Measurements from ENCODE around the gene ACTG1. TPM values are rescaled to one million over a fixed set of nuclear protein-coding genes. Genes with fewer than 3 reads are reported as not detected.
A peak's percentile ranks its signal among the peaks of the same experiment; 100 is the strongest.

Gene ACTG1
- total and polyA plus RNA-seq, 2 of the 13 experiments (the other 11 are each of a cell fraction or from before 2014, with no cell fraction given), result 973 to 1,138 TPM

- TF ChIP-seq, protein P1, sequence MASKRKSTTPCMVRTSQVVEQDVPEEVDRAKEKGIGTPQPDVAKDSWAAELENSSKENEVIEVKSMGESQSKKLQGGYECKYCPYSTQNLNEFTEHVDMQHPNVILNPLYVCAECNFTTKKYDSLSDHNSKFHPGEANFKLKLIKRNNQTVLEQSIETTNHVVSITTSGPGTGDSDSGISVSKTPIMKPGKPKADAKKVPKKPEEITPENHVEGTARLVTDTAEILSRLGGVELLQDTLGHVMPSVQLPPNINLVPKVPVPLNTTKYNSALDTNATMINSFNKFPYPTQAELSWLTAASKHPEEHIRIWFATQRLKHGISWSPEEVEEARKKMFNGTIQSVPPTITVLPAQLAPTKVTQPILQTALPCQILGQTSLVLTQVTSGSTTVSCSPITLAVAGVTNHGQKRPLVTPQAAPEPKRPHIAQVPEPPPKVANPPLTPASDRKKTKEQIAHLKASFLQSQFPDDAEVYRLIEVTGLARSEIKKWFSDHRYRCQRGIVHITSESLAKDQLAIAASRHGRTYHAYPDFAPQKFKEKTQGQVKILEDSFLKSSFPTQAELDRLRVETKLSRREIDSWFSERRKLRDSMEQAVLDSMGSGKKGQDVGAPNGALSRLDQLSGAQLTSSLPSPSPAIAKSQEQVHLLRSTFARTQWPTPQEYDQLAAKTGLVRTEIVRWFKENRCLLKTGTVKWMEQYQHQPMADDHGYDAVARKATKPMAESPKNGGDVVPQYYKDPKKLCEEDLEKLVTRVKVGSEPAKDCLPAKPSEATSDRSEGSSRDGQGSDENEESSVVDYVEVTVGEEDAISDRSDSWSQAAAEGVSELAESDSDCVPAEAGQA (IDR thresholded peaks at IDR 0.05; ENCODE audit: low read depth), result no peak
- TF ChIP-seq, protein P1 (CRISPR knock-in tag; IDR thresholded peaks at IDR 0.05; ENCODE audit: borderline replicate concordance), result no peak
- TF ChIP-seq PHF8 (CRISPR knock-in tag; IDR thresholded peaks at IDR 0.05) (peak; percentile 32; the same call in 1 of the 2 replicates), ZNF737 (CRISPR knock-in tag; IDR thresholded peaks at IDR 0.05; ENCODE audit: borderline replicate concordance) (no peak), ETV6 (CRISPR knock-in tag; conservative IDR thresholded peaks at IDR 0.05) (0 out of 2 replicates have a peak, but pooled peaks have one; percentile 12), ZNF414 (CRISPR knock-in tag; IDR thresholded peaks at IDR 0.05) (no peak; the same call in 1 of the 2 replicates), ZSCAN22 (CRISPR knock-in tag; IDR thresholded peaks at IDR 0.05) (no peak; the same call in 1 of the 2 replicates), HDAC6 (IDR thresholded peaks at IDR 0.05; ENCODE audit: low read depth, low read length) (no peak), ZNF17 (CRISPR knock-in tag; IDR thresholded peaks at IDR 0.05) (no peak), ZNF263 (CRISPR knock-in tag; IDR thresholded peaks at IDR 0.05) (no peak), PCBP1 (IDR thresholded peaks at IDR 0.05; ENCODE audit: borderline replicate concordance, low read depth, low read length) (peak; percentile 14; the same call in 1 of the 2 replicates), ZNF670 (CRISPR knock-in tag; IDR thresholded peaks at IDR 0.05; ENCODE audit: borderline replicate concordance) (no peak), JUN (CRISPR knock-in tag; IDR thresholded peaks at IDR 0.05) (0 out of 2 replicates have a peak, but pooled peaks have one; percentile 37), ZNF784 (CRISPR knock-in tag; IDR thresholded peaks at IDR 0.05; ENCODE audit: borderline replicate concordance) (no peak)
- TF ChIP-seq, protein P2, sequence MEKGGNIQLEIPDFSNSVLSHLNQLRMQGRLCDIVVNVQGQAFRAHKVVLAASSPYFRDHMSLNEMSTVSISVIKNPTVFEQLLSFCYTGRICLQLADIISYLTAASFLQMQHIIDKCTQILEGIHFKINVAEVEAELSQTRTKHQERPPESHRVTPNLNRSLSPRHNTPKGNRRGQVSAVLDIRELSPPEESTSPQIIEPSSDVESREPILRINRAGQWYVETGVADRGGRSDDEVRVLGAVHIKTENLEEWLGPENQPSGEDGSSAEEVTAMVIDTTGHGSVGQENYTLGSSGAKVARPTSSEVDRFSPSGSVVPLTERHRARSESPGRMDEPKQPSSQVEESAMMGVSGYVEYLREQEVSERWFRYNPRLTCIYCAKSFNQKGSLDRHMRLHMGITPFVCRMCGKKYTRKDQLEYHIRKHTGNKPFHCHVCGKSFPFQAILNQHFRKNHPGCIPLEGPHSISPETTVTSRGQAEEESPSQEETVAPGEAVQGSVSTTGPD (CRISPR knock-in tag; IDR thresholded peaks at IDR 0.05), result no peak
- TF ChIP-seq, protein P3, sequence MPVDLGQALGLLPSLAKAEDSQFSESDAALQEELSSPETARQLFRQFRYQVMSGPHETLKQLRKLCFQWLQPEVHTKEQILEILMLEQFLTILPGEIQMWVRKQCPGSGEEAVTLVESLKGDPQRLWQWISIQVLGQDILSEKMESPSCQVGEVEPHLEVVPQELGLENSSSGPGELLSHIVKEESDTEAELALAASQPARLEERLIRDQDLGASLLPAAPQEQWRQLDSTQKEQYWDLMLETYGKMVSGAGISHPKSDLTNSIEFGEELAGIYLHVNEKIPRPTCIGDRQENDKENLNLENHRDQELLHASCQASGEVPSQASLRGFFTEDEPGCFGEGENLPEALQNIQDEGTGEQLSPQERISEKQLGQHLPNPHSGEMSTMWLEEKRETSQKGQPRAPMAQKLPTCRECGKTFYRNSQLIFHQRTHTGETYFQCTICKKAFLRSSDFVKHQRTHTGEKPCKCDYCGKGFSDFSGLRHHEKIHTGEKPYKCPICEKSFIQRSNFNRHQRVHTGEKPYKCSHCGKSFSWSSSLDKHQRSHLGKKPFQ (CRISPR knock-in tag; IDR thresholded peaks at IDR 0.05; ENCODE audit: insufficient replicate concordance), result no peak
Measured at GRCh38 chr17:81519284-81520020, 6.9 kb upstream of the ACTG1 start (continued).
